CD4-positive, alpha-beta T cell treated with Interleukin-17A for 1 hour (primary cell): ENCODE measurements around the gene FPR3.
"Not testable (repeated sequence)": the region's sequence is repeated elsewhere in the genome, so short reads cannot be mapped to it uniquely, and the experiment has no call there.

Experiments used
- DNase-seq: peaks from one replicate; pipeline ENCODE4 v3.0.0-alpha.2; 2020

The FPR3 gene

DNA sequence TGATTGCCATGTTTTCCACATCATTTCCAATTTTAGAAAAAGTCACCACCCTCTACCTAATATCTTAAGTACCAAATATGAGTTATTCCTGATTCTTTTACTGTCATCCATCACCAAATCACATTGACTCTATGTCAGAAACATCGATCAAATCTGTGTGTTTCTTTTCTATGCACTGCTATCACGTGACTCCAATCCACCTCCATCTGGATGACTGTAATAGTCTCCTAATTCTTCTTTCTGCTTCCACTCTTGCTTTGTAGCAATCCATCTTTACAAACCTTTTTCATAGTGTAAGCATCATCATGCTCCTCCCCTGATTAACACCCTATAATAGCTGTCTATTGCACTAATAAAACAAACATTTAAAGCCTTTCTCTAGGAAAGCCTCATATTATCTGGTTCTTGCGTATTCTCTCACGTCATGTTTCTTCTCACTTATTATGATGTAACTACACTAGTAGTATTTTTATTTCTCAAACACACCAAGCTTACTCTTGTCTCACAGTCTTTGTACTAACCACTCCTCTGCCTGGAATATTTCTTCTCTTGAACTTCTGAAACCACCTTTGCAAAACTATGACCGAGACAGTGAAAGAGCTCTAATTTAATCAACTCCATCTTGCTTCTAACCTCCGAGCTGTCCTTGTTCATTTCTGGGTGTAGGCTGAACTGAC is 10.7 kb upstream of the FPR3 start:
- DNase-seq: no peak

DNA sequence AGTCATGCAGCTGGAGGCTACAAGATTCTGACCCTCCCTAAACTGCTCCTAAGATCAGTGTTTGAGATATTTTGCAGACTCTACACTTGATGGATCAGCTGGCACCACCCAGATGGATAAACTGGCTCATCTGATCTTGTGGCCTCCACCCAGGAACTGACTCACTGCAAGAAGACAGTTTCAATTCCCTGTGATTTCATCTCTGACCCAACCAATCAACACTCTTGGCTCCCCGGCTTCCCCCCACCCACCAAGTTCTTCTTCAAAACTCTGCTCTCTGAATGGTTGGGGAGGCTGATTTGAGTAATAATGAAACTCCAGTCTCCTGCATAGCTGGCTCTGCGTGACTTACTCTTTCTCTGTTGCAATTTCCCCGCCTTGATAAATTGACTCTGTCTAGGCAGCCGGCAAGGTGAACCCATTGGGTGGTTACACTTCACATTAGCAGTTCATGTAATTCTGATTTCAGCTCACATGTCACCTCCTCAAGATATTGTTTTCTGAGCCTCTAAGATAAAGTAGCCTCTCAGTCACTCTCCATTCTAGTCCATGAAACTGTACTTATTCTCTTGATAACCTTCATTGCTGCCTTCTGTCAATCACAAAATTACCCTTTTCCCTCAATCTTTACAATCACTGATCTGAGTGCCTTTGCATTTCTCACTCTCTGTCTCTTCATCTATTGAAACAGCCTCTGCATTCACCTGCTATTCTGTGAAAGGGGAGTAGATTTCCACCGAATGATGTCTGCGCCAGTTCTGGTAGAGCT is 9.9 kb upstream of the FPR3 start:
- peak; percentile 49 for DNase-seq

DNA sequence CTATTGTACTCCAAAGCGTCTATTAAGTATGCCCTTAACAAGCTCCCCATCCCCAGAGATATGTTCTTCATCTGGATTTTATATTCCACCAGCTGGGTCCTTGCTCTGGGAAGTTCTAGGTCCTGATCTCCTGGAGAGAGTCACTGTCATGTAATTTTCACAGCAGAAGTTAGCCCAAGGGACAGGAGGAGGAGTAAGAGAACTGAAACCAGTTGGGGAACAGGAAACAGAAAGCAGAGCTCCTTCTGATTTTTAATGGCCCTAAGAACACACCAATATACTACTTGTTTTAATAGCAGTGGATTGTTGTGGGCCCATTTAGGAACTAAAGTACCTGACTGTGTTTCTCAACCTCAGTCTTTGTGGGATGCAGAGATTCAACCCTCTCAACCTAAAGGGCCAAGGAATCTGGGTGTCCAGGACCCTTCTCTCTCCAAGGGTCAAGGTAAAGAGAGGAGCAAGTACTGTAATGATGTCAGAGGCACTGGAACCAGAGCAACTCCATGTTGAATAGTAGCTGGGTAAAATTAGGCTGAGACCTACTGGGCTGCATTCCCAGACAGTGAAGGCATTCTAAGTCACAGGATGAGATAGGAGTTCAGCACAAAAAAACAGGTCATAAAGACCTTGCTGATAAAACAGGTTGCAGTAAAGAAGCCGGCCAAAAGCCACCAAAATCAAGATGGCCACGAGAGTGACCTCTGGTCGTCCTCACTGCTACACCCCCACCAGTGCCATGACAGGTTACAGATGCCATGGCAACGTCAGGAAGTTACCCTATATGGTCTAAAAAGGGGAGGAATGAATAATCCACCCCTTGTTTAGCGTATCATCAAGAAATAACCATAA is 8.1 kb upstream of the FPR3 start:
- DNase-seq: no peak

DNA sequence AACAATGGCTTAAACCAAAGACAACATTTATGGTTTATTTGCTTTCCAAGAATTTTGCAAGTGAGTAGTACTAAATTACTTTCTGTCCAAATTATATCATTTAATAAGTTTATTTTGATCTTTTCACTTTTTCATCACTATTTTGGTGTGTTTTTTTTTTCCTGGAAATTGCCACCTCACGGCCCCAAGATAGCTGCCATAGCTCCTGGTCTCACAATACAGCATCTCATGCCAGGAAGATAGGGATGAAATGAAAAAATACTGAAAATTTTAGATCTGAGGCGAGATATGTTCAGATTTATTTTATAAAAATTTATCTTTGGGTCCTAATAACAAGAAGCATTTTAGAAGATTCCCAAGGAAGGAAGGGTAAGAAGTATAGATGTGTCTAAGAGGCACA is 6.9 kb upstream of the FPR3 start:
- DNase-seq: no peak

DNA sequence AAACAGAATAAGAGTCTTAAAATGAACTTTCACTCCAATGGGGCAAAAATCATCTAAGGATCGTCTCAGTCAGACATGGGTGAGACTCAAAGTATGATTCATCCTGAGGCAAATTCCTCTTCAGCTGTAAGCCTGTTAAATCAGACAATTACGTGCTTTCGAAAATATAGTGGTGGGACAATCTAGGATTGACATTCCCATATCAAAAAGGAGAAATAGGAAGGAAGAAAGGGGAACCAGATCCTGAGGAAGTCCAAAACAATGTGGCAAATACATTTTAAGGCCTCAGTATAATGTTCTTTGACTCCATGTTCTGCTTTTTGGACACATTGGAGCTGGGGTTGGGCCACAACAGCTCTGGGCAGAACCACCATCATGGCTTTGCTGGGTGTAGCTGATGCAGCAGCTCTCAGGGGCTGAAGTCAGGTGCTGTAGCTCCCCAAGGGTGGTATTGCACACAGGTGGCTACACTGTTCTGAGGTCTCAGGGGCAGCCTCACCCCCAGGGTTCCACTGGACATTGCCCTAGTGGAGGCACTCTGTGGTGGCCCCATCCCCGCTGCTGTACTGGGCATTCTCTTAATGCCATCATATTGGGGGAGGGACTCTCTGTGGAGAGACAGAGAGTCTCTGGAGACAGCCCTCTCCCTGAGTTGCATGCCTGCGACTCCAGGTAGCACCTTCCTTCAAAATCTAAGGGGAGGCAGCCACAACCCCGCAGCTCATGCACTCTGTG is 5.7 kb upstream of the FPR3 start:
- no peak for DNase-seq

DNA sequence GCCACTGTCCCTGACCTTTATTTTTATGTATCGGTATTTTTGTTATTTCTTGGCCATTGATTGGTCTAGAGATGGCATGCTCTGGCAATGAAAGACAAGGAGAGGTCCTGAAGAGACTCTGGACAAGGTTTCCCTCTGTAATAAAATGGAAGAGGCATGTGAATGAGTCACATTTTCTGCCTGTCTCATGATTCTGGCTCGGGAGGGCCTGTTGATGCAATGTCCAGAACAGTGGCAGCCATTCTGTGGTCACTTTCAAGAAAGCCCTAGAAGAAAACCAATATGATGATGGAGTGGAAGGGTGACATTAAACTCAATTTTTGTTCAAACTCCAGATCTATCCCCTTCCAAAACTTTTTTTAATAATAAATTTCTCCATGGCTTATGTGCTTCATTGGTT is 2.0 kb upstream of the FPR3 start:
- no peak for DNase-seq

DNA sequence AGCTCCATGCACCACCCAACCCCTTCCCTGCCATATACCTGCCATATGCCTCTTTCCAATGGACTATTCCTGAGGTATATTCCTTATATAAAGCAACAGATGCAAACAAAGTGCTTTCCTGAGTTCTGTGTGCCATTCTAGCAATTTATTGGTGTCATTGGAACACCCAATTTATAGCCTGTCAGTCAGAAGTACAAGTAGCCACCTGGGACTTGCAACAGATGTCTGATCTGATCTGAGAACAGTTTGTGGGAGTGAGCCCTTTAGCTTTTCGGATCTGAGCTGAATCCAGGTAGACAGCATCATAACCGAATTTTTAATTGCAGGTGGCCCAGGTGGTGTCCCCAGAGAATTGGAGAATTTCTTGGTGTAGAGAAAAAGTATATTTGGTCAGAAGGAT is 963 bp upstream of the FPR3 start:
- no peak for DNase-seq

DNA sequence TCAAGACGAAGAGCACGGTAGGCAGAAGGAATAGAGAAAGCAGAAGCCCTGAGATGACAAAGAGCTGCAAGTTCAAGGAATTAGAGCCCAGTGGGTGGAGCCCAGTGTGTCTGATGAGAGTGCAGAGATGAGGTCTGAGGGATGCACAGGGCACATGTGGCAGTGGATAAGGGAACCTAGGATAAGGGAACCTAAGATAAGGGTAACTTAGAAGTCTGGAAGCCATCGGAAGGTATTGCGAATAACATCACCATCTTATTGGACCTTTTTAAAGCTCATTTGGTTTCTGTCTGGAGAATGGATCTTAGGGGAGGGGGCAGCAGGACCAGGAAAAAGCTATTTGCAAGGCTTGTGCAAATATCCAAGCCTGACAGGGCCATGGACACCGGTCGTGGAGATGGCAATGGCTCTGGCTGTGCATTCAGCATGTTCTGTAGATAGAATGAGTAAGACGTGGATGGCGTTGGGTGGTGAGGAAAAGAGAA is 1.3 kb downstream of the FPR3 start:
- no peak for DNase-seq

DNA sequence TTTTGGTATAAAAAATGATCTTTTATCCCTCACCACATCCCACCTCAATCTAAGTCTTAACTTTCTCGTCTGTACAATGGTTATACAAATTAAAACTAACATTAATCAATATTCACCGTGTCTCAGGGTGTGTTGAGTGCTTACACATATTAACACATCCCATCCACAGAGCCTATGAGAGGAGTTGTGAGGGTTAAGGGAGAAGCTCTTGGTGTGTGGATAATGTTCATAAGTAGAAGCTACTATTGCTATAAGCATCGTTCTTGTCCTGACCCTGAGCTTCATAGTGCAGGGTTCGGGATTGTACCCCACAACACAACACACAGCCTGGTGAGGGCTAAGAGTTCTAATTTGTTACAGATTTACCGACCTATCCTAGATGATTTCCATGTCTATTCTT is 2.5 kb downstream of the FPR3 start:
- DNase-seq: no peak

DNA sequence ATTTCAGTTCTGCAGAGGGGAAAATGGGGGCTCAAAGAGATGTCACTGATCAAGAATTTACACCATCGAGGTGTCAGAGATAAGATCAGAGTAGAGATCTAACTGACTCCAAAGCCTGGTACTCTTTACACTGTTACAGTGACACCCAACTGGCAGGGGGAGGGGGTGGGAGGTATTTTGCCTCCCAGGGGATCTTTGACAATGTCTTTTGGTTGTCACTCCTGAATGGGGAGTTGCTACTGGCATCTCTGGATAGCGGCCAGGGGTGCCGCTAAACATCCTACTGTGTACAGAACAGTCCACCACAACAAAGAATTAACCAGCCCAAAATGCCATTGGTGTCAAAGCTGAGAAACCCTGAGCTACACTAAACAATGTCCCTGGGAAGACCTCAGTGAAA is 3.1 kb downstream of the FPR3 start:
- DNase-seq: no peak

DNA sequence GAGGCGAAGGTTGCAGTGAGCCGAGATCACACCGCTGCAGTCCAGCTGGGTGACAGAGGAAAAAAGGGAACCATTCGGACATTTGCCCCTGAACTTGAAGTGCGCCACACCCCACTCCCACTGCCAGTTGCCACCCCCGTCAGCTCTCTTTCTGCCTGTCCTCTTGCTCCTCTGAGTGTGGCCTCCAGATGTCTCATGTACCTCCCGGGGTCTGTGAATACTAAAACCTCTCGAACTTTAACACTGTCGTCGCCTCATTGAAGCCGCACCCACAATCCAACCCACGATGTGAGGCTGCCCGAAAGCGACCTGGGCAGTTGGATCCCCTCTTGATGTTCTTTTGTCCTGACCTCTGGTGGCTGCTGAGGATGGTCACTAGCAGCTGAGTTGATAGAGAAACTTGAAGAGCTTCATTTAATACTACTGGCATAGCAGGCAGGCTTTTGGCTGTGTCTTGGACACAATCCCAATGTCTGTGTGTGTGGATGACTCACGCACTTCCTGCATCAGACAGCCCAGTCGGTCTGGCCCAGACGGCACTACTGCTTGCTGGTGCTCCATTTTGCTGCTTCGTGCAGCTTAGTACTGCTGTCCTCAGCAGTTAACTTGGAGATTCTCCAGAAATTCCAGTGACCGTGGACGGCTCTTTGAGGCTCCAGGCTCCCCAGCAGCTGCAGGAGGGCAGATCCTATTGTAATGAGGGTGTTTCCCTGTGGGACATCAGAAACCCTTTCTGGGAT is 4.2 kb downstream of the FPR3 start:
- no peak for DNase-seq

DNA sequence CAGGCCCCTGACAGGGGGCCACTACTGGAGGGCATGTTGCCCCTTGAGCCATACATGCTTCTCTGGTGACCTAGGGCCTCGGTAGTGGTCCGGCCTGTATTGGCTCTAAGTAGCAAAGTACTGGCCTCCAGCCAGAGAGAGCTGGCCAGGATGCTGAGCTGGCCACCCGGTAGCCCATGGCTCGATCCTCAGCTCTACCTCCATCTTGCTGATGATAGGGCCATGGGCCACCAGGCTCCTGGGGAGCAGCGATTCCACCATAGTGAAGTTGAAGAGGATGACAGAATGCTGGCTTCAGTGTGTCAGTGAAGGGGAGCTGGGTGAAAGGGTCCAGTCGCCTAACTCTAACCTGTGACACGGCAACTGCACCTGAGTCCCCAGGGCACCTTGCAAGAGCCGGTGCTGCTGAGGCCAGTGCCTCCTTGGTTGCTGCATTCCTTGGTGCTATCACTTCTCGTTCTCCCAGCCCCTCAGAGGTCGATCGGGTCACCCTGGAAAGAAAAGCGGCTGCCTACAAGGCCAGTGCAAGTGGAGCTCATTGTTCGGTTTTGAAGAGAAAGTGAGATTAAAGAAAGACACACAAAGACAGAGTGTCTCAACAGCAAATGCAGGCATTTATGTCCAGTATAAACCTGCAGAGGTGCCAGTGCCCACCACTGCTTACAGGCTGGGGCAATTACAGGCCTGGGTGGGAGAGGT is 5.0 kb downstream of the FPR3 start:
- no peak for DNase-seq

DNA sequence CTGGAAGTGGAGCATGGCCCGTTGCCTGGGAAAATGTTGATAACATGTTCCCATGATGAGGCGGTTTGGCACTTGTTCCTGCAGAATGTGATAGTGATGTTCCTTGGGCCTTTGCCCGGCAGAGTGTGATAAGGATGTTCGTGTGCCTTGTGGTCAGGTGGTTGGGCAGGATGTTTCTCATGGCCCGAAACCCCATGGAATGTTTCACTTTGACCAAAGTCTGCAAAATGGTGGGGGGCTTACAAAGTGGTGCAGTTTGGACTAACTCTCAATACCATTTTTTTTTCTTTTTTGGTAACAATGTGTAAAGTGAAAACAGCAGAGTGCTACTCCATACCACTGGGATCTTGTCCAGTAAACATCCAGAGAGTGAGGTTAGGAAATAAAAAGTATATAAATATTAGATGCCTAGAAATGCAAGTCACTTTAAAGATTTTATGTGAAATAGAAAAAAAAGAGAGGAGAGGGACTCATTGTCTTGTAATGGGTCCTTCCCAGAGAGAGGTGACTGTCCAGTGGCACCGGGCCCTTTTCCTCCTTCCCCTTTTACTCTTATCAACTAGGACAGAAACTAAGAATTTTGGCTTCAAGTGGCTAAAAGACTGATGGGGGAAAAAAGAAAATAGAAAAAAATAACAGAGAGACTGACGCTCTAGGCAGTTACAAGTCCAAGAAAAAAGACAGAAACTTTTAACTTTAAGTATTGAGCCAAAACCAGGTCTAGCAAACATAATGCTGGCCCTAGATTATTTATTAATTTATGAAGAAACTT is 5.7 kb downstream of the FPR3 start:
- DNase-seq: no peak

DNA sequence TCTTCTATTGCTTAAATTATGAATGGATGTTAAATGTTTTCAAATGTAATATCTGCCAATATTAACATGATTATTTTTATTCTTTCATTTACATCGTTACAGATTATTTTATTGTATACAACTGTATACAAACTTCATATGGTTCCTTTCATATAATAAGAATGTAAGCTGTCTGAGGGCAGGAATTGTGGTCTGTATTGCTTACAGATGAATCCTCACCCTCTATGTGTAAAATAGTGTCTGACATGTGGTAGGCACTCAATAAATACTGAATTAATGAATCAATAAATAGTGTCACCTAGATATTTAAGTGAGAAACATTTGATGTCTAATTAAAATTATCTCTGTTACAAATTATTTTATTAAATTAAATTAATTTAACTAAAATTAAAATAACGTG is 7.8 kb downstream of the FPR3 start:
- no peak for DNase-seq

DNA sequence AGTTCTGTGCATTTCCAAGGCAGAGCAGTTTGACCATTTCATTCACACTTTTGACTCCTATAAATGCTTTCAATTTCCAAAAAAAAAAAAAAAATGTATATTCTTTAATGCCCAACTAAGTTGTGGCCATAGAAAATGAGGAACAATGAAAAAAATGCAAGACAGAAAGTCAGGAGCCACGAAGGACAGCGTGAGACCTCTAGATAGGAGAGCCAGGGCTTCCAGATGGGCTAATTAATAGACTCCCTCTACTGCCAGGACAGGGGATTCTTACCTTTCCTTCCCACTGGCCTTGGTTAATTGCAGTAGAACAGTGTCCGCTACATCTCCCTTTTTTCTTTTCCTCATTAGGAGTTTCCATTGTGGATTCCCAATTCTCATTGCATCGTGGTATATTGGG is 8.6 kb downstream of the FPR3 start:
- no peak for DNase-seq

DNA sequence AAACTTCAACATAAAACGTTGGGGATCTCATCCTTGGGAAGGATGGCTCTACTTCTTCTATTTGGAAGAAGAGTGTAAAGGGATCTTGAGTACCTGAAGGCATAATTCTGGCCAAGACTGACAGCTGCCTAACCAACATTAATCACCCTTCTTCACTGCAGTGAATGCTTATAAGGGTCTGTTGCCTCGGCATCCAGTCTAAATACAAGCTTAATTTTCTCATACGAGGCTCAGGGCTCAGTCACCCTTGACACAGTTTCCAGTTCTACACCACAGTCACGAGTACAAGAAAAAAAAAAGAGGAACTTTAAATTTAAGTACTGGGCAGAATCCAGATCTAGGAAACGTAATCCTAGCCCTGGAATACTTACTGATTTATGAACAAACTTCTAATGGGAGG is 9.0 kb downstream of the FPR3 start:
- DNase-seq: no peak

DNA sequence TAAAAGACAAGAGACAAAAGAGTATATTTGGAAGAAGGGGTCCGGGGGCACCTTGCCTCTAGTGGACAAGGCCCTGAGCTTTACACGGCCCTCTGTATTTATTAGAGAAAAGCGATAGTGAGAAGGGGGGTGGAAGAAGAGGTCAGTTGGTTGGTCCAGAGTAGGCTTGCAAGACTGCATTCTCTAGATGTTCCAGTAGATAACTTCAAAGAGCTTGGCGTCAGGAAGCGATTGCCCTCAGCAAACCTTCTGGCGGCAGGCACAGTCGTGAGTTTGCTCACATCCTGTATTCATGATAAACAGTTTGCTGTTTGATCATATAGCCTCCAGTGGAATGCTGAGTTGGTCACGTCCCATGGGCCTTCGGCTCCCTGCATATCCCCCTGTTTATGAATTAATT is 9.8 kb downstream of the FPR3 start:
- DNase-seq: not testable (repeated sequence)

DNA sequence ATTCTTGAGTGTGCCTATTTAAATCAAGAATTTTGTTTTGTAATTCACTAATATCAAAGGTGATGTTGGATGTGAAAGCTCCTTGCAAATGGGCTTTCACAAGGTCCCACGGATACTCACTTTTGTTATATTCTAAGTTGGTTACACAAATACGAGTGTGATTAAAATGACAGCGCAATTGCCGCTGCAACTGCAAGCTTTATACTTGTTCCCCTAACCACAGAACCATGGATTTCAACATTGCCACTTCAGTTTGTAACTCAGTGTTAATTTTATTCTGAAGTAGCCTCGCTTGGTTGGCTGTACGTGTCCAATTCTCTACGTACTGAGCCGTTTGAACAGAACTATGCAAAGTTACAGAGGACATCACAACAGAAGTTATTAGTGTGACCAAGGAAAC is 10.4 kb downstream of the FPR3 start:
- not testable (repeated sequence) for DNase-seq

DNA sequence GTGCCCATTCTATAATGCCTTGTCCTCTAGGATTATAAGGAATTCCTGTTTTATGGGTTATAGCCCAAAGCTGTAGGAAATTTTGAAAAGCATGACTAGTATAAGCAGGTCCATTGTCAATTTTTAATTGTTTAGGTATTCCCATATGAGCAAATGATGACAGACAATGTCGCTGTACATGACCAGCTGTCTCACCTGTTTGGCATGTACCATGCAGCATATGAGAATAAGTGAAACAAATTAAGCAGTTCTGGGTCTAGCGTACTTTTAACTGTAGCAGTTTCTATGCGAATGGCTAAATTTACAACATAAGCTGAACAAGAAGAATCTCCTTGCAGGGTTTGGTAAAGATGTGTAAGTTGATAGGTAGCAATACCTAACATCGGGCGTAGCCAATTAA is 11.6 kb downstream of the FPR3 start:
- not testable (repeated sequence) for DNase-seq

DNA sequence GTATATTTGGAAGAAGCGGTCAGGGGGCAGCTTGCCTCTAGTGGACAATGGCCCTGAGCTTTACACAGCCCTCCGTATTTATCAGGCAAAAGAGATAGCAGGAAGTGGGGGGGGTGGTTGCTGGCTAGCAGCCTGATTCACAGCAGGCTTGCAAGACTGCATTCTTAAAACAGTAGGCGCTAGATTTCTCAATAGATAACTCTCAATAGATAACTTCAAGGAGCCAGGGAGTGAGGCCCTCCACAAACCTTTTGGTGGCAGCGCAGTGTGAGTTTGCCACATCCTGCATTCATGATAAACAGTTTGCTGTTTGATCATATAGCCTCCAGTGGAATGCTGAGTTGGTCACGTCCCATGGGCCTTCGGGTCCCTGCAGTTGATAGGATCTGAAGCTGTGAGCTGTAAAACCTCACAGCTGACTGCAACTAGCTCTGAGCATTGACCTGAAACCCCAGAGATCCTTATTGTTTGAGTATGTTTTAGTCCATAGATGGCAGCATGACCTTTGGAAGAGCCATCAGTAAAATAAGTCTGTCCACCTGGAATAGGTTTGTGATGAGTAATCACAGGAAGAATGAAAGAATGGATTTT is 12.2 kb downstream of the FPR3 start:
- DNase-seq: no peak
